HG02798 (cell line): Measurements from ENCODE around the gene SPATA13.
"Not testable (repeated sequence)": the region's sequence is repeated elsewhere in the genome, so short reads cannot be mapped to it uniquely, and the experiment has no call there.

Source experiments
- ATAC-seq: cut with Tn5 transposase; IDR thresholded peaks from one replicate; pipeline ENCODE4 v1.9.1; 2021; ENCODE audit warnings: mild to moderate bottlenecking; ENCODE audit not compliant: unreplicated experiment, poor library complexity

SPATA13 gene

DNA sequence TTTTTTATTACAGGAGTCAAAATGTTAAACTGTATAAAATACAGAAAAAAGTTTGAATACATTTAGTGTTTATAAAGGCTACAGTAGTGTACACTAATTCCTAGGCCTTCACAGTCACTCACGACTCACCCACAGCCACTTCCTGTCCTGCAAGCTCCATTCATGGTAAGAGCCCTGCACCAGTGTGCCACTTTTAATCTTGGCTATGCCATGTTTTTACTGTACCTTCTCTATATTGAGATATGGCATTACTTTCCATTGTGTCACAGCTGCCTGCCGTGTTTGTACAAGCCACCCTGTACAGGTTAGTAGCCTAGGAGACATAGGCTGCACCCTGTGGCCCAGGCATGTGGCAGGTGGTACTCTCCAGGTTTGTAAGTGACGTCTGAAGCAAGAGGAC is 180.9 kb downstream of the SPATA13 start:
- ATAC-seq, result no peak

DNA sequence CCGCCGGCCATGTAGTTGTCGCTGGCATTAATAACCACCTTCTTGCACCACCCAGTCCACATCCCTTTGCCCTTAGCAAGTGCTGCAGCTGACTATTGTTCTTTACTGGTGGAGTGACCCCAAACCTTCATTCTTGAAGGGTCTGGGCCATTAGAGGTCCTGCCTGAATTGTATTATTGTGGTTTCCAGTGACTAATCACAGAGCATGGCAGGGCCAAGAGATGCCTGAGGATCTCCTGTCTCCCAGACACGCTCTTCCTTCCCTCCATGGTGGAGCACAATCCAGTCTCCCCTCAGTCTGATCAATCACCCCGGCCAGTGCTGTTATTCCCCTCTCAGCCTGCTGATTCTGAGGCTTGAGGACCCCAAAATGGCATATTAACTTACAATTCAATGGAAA is 187.9 kb downstream of the SPATA13 start:
- no peak for ATAC-seq

DNA sequence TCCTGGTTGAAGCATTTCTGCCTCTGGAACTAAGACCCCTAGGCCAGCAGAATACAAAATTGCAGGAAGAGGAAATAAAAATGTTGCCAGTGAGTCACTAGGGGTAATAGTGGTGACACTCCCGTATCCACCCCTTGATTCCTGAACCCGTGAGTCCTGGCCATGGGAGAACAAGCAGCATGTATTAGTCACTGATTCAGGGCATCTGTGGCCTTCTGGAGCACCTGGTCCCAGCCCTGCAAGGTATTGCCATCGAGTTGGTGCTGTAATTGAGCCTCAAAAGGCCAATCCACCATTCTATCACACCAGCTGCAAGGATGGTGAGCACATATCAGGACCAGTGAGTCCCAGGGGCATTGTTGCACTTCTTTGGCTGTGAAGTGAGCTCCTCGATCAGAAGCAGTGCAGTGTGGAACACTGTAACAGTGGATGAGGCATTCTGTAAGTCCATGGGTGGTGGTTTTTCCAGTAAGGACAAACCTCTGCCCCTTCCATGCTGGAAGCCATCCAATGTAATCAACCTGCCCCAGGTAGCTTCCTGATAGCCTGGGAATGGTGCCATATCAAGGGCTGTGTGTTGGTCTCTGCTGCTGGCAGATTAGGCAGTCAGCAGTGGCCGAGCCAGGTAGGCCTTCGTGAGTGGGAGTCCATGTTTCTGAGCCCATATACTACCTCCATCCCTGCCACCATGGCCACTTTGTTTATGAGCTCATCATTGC is 188.4 kb downstream of the SPATA13 start:
- ATAC-seq, result no peak

DNA sequence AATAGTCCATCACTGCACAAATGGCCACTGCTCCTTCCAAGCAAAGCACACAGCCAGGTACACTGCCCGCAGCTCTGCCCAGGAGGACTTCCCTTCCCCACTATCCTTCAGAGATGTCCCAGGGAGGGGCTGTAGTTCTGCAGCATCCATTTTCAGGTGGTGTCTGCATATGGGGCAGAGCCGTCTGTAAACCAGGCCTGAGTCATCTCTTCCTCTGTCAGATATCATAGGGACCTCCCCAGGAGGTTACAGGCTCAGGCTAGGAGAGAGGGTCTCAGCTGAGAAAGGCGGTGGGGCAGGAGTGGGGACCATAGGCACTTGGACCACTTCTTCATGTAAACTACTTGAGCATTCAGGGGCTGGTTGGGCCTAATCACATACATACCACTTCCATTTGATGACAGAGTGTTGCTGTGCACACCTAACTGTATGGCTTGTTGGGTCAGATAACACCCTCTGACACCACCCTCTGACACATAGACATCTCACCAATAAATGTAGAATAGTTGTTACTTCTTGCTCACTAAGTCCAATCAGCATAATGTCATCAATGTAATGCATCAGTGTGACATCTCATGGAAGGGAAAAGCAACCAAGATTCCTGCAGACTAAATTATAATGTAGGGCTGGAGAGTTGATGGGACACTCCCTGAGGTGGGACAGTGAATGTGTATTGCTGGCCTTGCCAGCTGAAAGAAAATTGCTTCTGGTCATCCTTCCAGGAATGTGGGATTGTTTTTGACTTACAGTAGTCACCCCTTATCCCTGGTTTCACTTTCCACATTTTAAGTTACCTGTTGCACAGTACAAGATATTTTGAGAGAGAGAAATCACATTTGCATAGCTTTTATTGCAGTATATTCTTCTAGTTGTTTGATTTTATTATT is 189.5 kb downstream of the SPATA13 start:
- ATAC-seq, result not testable (repeated sequence)

DNA sequence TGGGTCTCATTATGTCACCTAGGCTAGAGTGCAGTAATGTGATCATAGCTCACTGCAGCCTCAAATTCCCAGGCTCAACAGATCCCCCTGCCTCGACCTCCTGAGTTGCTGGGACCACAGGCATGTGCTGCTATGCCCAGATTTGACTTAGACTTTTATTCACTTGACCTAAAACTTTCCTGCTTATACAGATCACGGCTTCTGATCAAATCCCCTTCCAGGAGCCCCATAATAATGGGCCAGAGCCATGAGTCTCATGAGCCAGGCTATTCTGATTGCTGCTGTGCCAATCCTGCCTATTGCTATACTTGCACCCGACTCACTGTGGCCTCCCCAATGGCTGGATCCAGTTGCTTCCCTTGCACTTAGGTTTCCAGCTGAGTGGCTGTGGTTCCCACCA is 190.9 kb downstream of the SPATA13 start:
- no peak for ATAC-seq

DNA sequence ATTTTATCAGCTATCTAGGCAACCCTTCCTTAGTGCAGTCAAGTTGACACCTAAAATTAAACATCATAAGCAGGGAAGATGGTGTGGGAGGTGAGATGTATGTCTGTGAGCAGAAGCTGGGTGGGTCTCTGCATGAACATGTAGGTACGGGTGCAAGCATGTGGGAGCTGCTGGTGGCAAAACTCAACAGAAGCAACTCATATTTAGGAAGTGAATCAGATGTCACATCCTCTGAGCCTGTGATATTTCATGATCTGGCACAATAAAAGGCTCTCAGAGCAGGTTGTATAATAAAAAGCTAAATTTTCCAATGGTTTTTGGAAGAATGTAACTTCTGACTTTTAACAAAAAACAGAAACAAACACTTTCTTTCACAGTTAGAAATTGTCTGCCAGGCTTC is 193.2 kb downstream of the SPATA13 start:
- ATAC-seq, result no peak

DNA sequence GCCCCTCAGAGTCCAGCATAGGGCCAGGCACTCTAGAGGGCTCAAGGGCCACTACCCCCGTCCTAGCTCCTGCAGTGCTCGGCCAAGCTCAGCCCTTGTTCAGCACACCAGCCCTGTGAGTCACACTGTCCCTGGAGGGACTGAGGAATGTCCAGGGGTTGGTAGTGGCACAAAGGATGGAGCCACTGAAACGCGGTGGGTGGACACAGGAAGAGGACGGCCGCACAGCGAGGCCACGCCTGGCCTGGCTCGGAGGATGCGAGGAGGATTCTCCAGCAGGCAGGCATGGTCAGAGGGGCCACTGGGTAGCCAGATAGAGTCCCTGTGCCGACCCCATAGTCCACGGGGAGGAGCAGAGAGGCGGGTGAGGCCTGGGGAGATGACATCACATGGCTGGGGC is 194.6 kb downstream of the SPATA13 start:
- no peak for ATAC-seq

DNA sequence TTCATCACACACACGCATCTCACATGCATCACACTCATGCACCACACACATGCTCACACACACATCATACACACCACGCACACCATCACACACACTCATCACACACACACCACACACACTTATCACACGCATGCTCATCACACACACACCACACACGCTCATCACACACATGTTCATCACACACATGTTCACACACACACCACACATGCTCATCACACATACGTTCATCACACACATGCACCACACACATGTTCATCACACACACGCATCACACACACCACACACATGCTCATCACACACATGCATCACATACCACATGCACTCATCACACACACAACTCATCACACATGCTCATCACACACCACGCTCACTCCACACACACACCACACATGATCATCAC is 195.8 kb downstream of the SPATA13 start:
- ATAC-seq, result no peak
